ENCODE data around the gene PDILT.
"Not testable (repeated sequence)": the region's sequence is repeated elsewhere in the genome, so short reads cannot be mapped to it uniquely, and the experiment has no call there.

PDILT gene

DNA sequence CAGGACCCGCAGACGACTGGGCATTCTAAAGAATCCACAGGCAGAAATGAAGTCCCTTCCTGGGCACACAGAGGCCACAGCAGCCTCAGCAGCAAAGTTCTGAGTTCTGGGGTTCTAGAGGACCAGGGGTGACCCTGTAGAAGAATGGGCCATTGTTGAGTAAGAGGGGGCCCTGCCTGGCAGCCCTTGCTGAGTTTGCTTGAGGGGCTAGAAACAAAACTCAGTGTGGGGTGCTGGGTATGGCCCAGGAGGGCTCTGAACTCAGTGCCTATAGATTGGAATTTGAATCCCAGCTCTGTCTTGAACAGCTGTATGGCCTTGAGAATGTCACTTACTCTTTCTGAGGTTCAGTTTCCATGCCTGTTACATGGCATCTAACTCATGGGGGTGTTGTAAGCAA is at the start of gene PDILT:
TSS of gene PDILT (minus strand) at position 101 of the 400 bp plus-strand sequence. CDS start 5,437 bp downstream, outside the sequence.
- no peak for DNase-seq

GRCh38 chr16:20453633-20454032 is 49.1 kb upstream of the PDILT start:
- DNase-seq, result not testable (repeated sequence)

- not testable (repeated sequence) for DNase-seq
Measured at GRCh38 chr16:20451364-20451763, 46.8 kb upstream of the PDILT start, which contains the start of gene ACSM2A. TSS of gene ACSM2A (plus strand) at chr16:20451521. CDS start at chr16:20460115, 8,594 bp downstream.

- not testable (repeated sequence) for DNase-seq
Measured at GRCh38 chr16:20446652-20447393, 42.3 kb upstream of the PDILT start.

DNA sequence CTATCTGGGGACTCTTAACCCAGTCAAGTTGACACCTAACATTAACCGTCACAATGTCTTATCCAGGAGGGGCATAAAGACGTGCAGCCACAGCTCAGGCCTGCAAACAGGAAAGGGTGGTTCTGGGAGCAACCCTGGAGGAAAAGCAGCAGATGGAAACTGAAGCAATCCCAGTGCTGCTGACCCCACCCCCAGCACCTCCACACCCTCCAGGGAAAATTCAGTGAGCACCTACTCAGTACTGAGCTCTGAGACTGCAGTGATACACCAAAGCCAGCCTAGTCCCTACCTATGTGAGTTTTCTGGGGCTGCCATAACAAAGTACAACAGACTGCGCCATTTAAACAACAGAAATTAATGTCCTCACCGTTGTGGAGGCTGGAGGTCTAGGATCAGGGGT is 37.3 kb upstream of the PDILT start:
- DNase-seq, result not testable (repeated sequence)

DNA sequence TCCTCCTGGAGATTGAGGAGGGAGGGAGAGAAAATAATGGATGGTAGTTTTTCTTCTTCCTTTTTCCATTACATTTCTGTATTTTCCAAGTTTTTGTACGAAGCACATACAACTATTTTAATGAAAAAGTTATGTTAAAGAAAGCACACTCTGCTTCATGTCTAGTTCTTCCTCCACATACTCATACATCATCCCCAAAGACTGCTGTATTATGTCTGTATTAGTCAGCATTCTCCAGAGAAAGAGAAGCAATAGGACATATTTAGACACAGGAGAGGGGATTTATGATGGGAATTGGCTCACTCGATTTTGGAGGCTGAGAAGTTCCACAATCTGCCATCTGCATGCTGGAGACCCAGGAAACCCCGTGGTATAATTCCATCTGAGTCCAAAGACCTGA is 36.7 kb upstream of the PDILT start:
- DNase-seq, result no peak

DNA sequence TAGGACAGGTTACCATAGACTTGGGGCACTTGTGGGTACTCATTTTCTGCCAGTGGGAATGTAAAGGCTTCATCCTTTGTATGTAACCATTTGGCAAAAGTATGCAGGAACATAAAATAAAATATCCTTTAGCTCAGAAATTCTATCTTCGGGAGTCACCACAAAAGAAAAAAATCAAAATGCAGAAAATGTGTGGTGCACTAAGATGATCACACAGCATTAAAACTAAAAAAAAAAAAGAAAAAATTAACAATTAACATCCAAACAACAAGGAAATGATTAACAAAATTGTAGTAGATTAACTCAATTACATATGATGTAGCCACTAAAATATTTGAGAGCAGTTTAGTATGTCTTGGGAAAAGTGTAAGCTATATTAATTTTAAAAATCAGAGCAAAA is 36.2 kb upstream of the PDILT start:
- not testable (repeated sequence) for DNase-seq

DNA sequence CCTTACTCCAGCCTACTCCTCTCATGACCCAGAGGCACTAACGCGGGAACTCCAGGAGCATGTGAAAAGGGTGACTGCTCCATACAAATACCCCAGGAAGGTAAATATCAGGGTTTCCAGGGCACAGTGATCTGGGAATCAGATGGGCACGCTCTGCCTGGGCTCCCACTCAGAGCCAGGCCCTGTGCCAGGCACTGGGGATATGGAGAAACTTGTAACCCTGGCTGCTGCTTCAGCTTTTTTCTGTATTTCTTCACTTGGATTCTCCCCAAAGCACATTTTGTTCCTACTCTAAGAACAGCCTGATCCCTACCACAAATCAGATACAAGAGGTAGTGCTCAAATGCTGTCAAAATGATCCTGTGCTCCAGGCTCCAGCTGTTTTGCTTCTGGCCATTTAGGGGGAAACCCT is 35.3 kb upstream of the PDILT start:
- DNase-seq, result not testable (repeated sequence)

DNA sequence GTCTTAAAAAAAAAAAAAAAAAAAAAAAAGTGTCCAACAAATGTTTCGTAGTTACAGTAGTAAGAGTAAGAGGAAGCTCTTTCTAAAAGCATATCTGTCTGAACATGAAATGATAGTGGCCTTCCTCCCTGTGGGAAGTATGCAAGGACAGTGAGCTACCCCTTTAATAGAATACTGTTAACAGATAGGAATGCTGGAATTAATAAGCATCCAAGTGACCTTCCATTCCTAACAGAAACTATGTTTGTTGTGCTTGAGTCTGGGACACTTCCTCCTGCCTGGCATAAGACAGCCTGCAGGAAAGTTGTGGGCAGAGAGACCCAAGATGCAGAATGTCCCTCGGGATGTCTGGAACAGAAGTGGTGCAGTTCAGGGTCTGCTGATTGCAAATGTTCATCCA is 34.4 kb upstream of the PDILT start:
- DNase-seq, result not testable (repeated sequence)

- no peak for DNase-seq
Measured at GRCh38 chr16:20430948-20431347, 26.4 kb upstream of the PDILT start.

DNA sequence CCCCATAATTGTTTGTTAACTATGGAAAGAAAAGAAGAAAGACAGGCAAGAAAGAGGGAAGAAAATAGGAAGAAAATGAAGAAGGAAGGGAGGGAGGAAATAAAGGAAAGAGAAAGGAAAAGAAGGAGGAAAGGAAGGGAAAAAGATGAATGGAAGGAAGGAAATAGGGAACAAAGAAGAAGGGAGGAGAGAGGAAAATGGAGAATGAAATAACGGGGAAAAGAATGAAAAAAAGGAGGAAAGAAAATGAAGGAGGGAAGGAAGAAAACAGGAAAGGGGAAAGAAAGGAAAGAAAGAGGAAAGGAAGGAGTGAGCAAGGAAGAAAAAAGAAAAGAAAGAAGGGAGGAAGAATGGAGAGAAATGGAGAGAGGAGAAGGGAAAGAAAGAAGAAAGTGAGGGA is 25.9 kb upstream of the PDILT start:
- DNase-seq, result not testable (repeated sequence)

GRCh38 chr16:20429499-20429898 is 25.0 kb upstream of the PDILT start:
- DNase-seq, result not testable (repeated sequence)

- DNase-seq, result not testable (repeated sequence)
Measured at GRCh38 chr16:20427401-20427797, 22.9 kb upstream of the PDILT start.

- DNase-seq, result no peak
Measured at GRCh38 chr16:20424129-20424866, 19.8 kb upstream of the PDILT start.

- not testable (repeated sequence) for DNase-seq
Measured at GRCh38 chr16:20423772-20424128, 19.2 kb upstream of the PDILT start.

GRCh38 chr16:20421748-20422147 is 17.2 kb upstream of the PDILT start:
- not testable (repeated sequence) for DNase-seq

- not testable (repeated sequence) for DNase-seq
Measured at GRCh38 chr16:20419093-20419492, 14.6 kb upstream of the PDILT start.

DNA sequence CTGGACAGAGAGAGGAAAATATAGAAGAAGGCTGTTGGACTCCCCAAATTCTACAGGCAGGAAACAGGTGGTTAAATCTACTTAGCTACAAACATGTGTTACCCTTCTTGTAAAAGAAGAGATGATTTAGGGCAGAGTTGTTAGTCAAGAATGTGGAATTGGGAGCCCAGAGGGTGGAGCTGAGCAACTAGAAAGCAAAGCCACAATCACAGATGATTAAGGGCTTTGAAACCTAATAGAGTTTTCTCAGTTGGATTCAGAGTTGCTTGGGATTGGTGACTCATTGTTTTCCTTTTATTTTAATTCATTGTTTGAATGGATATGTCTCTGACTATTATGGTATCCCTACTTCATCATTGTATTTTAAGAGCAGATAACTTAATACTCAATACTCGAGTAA is 11.0 kb upstream of the PDILT start:
- no peak for DNase-seq

DNA sequence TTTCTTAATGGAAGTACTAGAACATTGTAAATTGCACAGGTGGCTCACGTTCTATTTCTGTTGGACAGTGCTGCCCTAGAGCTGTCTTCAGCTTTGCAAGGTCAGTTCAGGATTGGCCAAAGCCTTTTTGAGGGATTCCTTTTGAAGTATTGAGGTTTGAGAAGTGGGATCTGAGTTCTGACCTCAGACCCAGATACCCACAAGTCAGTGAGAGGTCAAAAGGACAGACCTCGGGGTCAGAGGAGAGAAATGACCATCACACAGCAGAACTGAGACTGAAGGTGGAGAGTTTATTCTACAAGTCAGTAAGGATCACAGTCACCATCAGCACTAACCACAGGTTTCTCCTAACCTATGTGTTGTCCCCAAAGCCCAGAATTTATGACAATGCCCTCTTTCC is 6.5 kb upstream of the PDILT start:
- no peak for DNase-seq

DNA sequence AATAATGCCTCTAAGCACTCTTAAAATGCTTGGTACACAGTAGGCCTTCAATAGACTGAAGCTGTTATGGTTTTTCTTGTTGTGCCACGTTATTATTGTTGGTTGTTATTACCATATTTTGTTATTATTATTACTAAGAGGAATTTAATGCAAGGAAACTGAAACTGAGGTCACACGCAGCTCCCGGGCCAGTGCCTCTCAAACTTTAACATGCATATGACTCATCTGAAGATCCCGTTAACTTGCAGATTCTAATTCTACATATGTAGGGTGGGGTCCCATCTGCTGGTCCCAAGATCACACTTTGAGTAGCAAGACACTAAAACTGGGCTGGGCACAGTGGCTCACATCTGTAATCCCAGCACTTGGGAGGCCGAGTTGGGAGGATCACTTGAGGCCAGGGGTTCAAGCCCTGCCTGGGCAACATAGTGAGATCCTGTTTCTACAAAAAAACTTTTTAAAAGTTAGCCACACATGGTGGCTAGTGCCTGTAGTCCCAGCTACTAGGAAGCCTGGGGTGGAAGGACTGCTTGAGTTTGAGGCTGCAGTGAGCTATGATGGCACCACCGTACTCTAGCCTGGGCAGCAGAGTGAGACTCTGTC is 5.7 kb upstream of the PDILT start:
- no peak for DNase-seq

DNA sequence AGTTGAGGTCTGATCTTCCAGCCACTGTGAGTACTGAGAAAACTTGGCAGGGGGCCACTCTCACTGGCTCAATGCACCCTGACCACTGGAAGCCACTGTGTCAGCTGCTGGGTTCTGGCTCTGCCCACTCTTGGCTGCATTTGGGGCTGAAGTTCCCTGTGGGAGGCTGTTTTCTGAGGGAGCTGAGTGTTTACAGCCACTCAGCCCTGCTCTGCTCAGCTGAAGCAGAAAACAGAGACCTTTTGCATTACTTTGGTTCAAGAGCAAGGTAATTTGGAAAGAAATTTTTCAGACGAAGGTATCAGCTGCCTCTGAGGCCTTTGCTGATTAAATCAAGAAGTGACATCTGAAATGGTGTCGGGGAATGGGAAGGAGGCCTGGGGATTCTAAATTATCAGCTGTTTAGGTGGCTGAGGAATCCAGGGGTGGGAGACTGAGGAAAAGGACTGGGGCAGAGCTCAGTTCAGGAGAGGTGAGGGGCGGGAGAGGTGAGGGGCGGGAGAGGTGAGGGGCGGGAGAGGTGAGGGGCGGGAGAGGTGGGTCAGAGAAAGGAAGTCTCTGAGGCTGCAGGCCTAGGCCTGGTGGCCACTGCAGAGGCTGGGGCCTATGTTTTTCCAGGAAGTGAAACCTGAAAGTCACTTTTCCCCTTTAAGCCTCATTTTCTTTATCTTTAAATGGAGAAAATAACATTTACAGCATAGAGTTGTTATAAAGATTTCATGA is 5.0 kb upstream of the PDILT start, which contains the start of gene ACSM5:
TSS of gene ACSM5 (plus strand) at position 137 of the 723 bp plus-strand sequence. CDS start 1,951 bp downstream, outside the sequence.
- DNase-seq, result no peak

- DNase-seq, result no peak
Measured at GRCh38 chr16:20402651-20403050, 1.9 kb downstream of the PDILT start.

DNA sequence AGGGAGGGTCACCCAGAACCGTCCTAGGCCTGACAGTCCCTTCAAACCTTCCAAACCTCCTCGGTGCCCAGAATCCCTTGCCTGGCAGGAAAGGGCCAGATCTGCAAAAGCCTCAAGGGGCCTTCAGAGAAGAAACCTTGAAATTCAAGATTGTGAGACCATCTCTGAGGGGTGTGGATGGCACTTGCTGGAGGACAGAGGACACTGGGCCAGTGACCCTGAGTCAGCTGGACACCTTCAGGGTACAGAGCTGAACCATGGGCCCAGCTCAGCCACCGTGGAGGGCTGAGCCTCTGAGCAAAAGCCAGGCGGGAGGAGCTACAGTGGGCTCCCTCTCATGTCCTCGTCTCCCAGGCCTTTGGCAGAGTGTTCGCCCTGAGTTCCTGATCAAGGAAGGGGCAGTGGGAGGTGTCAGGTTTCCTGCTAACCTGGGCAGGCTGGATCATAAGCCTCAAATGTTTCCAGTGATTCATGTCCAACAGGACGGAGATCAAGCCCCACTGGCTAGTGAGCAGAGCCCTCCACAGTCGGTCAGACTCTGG is 3.0 kb downstream of the PDILT start:
- no peak for DNase-seq
